OCI-LY7 (cell line): ENCODE measurements around the gene TBC1D10B. TPM values are rescaled to one million over a fixed set of nuclear protein-coding genes. Genes with fewer than 3 reads are reported as not detected.

Source experiments
- BruUV-seq: library from RNA; stranded (reverse); fragments of 400-500 nt; replicated peaks from 2 replicates; lab custom pipeline; 2021; lab: Mats Ljungman, UMichigan
- CTCF ChIA-PET: fragments of 300-600 bp; sonication (Branson Sonifier 250); formaldehyde crosslinking; loops from one replicate; lab custom pipeline; 2022; ENCODE audit warnings: antibody characterized with exemption; ENCODE audit not compliant: unreplicated experiment; lab: Charles Lee
- POLR2A ChIA-PET: fragments of 300-600 bp; sonication (Branson Sonifier 250); formaldehyde crosslinking; loops from one replicate; lab custom pipeline; 2022; ENCODE audit warnings: antibody characterized with exemption; lab: Charles Lee
- DNase-seq: peaks from one replicate; pipeline ENCODE4 v3.0.0-alpha.2; 2015; ENCODE audit warnings: low spot score
- H2AFZ ChIP-seq: fragments of 200-600 bp; sonication (generic), shearing (Covaris generic); 2 replicates; pipeline ENCODE4 v1.6.1; 2014; ENCODE audit warnings: mild to moderate bottlenecking, antibody characterized with exemption, low read length, moderate library complexity
- H3K27ac ChIP-seq: fragments of 200-600 bp; sonication (generic); 2 replicates; pipeline ENCODE4 v1.5.1; 2014; ENCODE audit warnings: mixed run types, low read depth, mild to moderate bottlenecking, moderate library complexity, low read length, inconsistent platforms; ENCODE audit not compliant: poor library complexity, severe bottlenecking
- H3K36me3 ChIP-seq: fragments of 200-600 bp; sonication (generic); 2 replicates; pipeline ENCODE4 v1.6.1; 2014; ENCODE audit warnings: mild to moderate bottlenecking, antibody characterized with exemption, low read length, moderate library complexity, mixed read lengths; ENCODE audit not compliant: insufficient read depth
- H3K4me1 ChIP-seq: fragments of 200-600 bp; sonication (generic); 2 replicates; pipeline ENCODE4 v1.5.1; 2014; ENCODE audit warnings: mild to moderate bottlenecking, low read length; ENCODE audit not compliant: insufficient read depth, poor library complexity, severe bottlenecking
- H3K4me2 ChIP-seq: fragments of 200-600 bp; sonication (generic); 2 replicates; pipeline ENCODE4 v1.6.1; 2014; ENCODE audit warnings: mild to moderate bottlenecking, low read length
- H3K4me3 ChIP-seq: fragments of 200-600 bp; sonication (generic); 2 replicates; pipeline ENCODE4 v1.5.1; 2014; ENCODE audit warnings: mild to moderate bottlenecking, low read depth, low read length; ENCODE audit not compliant: poor library complexity, severe bottlenecking
- H3K79me2 ChIP-seq: fragments of 200-600 bp; sonication (generic); 2 replicates; pipeline ENCODE4 v1.6.1; 2016; ENCODE audit warnings: low read depth, mild to moderate bottlenecking, low read length, moderate library complexity, mixed read lengths; ENCODE audit not compliant: insufficient read depth
- H3K9me2 ChIP-seq: fragments of 200-600 bp; sonication (generic); 2 replicates; pipeline ENCODE4 v1.6.1; 2016; ENCODE audit warnings: mild to moderate bottlenecking, low read length, mixed read lengths; ENCODE audit not compliant: insufficient read depth
- H3K9me3 ChIP-seq: fragments of 200-600 bp; sonication (generic); 2 replicates; pipeline ENCODE4 v1.6.1; 2014; ENCODE audit warnings: mild to moderate bottlenecking, mixed run types, low read length, mixed read lengths
- H4K20me1 ChIP-seq: fragments of 200-600 bp; sonication (generic); 2 replicates; pipeline ENCODE4 v1.6.1; 2014; ENCODE audit warnings: mild to moderate bottlenecking, antibody characterized with exemption, low read length, moderate library complexity, mixed read lengths; ENCODE audit not compliant: insufficient read depth
- EZH2phosphoT487 ChIP-seq: fragments of 200-600 bp; sonication (generic); IDR thresholded peaks from 2 replicates; pipeline ENCODE4 v1.6.1; 2018; ENCODE audit warnings: low read depth, borderline replicate concordance, mild to moderate bottlenecking, mixed run types, antibody characterized with exemption, low read length, moderate library complexity, mixed read lengths
- intact Hi-C: fragments of 100-400 bp; cut with micrococcal nuclease; formaldehyde crosslinking; loops from one replicate; pipeline ENCODE4 v1.10.0; 2022; ENCODE audit not compliant: unreplicated experiment
- total RNA-seq, 2 experiments: library from RNA; depleted of rRNA in 1 of 2; stranded (reverse); fragments of >200 nt in 1 of 2; shearing (Covaris generic) in 1 of 2; gene quantifications; 2 replicates each; pipeline ENCODE4 v1.2.3, GENCODE V29; 2014 to 2022
- TF ChIP-seq, protein P1 (sequence below): fragments of 200-600 bp; sonication (generic); conservative IDR thresholded peaks from 2 replicates; pipeline ENCODE4 v1.5.1; 2014; ENCODE audit warnings: mild to moderate bottlenecking, antibody characterized with exemption, low read length, moderate library complexity, mixed read lengths

The TBC1D10B gene
- total RNA-seq, 2 experiments from 2014 or later: 44.9 to 78.6 TPM

DNA sequence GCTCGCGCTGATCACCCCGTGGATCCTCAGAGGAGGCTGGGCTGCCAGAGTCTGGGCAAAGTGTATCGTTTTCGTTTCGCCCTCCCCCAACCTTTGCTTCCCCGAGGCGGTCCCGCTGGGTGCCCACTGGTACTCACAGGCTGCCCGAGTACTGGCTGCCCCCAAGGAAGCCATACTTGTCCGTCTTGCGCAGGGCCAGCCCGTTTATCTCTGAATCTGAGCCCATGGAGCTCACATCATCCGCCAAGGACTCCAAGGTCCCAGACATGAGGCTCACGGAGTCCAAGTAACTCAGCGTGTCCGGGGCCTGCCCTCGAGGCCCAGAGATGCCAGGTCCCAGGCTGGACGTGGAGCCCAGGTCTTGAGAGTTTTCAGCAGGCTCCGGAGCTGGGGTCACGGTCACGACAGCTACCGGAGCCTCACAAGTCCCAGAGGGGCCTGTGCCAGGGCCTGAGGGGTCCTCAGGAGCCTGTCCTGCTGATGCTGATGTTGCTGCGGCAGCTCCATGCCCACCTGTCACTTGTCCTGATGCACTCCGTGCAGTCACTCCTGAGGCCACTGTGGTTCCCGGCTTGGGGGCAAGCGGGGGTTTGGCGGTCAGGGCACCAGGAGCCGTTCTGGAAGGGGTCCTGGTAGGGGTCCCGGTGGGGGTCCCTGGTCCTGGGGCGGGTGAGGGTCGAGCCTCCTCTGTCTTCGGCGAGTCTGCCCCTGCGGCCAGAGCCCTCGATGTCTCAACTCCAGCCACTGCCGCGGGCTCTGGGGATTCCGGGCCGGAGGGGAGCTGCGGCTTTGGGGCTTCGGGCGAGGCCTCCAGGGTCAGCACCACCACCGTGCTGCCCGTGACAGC is 980 bp downstream of the TBC1D10B start:
- H3K4me1 ChIP-seq: peaks cover 50% of the 10 kb centered on the region
- no peaks in the 10 kb centered on the region for H3K9me3 ChIP-seq
- peak overlapping the region; percentile 97 for H3K4me2 ChIP-seq
- peaks cover 56% of the 10 kb centered on the region for H3K79me2 ChIP-seq
- no TSS peak for BruUV-seq
- no peak for TF ChIP-seq EZH2phosphoT487
- TF ChIP-seq, protein P1, sequence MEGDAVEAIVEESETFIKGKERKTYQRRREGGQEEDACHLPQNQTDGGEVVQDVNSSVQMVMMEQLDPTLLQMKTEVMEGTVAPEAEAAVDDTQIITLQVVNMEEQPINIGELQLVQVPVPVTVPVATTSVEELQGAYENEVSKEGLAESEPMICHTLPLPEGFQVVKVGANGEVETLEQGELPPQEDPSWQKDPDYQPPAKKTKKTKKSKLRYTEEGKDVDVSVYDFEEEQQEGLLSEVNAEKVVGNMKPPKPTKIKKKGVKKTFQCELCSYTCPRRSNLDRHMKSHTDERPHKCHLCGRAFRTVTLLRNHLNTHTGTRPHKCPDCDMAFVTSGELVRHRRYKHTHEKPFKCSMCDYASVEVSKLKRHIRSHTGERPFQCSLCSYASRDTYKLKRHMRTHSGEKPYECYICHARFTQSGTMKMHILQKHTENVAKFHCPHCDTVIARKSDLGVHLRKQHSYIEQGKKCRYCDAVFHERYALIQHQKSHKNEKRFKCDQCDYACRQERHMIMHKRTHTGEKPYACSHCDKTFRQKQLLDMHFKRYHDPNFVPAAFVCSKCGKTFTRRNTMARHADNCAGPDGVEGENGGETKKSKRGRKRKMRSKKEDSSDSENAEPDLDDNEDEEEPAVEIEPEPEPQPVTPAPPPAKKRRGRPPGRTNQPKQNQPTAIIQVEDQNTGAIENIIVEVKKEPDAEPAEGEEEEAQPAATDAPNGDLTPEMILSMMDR: no peak
- no peak overlapping the region for H2AFZ ChIP-seq
- H3K4me3 ChIP-seq: peak overlapping the region; percentile 99
- H3K36me3 ChIP-seq: peaks cover 48% of the 10 kb centered on the region
- CTCF ChIA-PET: no interaction called here
- H4K20me1 ChIP-seq: peaks cover 20% of the 10 kb centered on the region
- POLR2A ChIA-PET: interaction anchor here (1.2 to 1.7 kb wide), 4 partner anchors 11 to 27 kb away, joined by 3 to 9 read pairs (median 4); partner anchors contain the start of genes SEPTIN1 and ZNF48
- no peak for DNase-seq
- intact Hi-C loops: no loop called here
- H3K27ac ChIP-seq: peak overlapping the region; percentile 26
- no peaks in the 10 kb centered on the region for H3K9me2 ChIP-seq

DNA sequence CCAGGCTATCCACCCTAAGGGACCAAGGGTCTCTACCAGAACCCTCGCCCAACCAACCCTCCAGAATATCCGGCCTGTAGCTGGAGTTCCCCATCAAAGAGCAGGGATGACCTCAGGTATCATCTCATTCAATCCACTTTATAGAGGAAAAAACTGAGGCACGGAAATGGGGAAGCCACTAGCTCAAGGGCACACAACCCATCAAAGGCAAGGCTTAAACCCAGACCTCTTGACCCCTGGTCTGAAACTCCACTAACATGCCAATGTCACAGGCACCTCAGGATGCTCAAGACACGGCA is 1.6 kb downstream of the TBC1D10B start:
- Histone ChIP-seq H3K79me2 (peaks cover 58% of the 10 kb centered on the region), H3K4me1 (peaks cover 49% of the 10 kb centered on the region), H3K27ac (peak overlapping the region; percentile 26), H3K36me3 (peaks cover 53% of the 10 kb centered on the region), H3K9me3 (no peaks in the 10 kb centered on the region), H3K4me3 (peak overlapping the region; percentile 99), H3K9me2 (no peaks in the 10 kb centered on the region), H2AFZ (no peak overlapping the region), H4K20me1 (peaks cover 20% of the 10 kb centered on the region), H3K4me2 (peak overlapping the region; percentile 97)
- CTCF ChIA-PET: no interaction called here
- BruUV-seq: no TSS peak
- TF ChIP-seq EZH2phosphoT487: no peak
- TF ChIP-seq, protein P1: no peak
- no peak for DNase-seq
- intact Hi-C loops: no loop called here
- POLR2A ChIA-PET: interaction anchor here (1.2 to 1.5 kb wide), 3 partner anchors 12 to 27 kb away, joined by 3 to 5 read pairs (median 4); partner anchors contain the start of genes SEPTIN1 and ZNF48
